ENCODE measurements around the gene KAT2B. TPM values are rescaled to one million over a fixed set of nuclear protein-coding genes. Genes with fewer than 3 reads are reported as not detected.

Gene KAT2B
- total RNA-seq, 2 donors from 2014 or later, result 19.6 to 27.3 TPM

DNA sequence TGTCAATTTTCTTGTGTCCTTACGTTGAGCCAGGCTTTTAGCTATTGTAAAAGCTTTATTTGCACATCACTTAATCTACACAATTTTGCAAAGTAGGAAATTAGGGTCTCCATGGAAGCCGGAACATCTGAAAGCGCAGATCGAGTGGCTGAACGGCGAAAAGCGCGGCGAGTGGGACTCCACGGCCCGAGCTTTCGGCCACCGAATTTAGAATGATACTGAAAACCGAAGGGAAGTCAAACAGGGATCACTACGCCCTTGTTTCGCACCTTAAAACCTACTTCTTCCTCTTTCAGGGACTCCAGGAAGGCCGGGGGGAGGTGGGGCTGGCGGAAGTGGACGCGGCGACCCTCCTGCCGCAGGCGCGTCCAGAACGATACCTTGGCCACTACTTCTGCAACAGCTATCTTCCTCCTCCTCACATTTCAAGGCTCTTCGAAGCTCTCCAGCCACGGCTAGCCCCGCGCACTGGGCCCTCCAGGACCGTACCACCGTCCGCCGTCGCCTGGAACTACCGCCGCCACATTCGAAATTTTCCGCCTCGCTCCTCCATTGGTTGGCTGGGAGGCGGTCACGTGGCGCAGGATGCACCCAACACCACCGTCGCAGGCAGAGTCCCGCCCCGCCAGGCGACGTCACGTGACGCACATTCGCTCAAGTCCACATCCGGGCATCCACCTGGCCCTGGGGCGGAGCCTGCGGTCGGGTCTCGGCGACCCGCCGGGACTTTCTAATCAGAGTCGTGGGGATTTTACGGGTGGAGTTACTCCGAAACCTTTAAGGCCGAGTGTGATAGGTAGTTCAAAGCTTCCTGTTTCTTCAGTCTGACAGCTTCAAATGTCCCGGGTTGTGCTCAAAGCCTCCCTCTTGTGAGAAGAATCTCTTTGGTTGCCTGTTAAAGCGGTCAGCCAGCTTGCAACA is 145.7 kb downstream of the KAT2B start, which contains the start of gene SGO1:
Gene SGO1, minus strand, starts transcription at position 528 of the 921 bp plus-strand sequence. CDS start 2,179 bp downstream, outside the sequence.
- Mint-ChIP-seq H3K9me3 (no peaks in the 10 kb centered on the region), H3K36me3 (peaks cover 0 to 7% of the 10 kb centered on the region in 2 donors), H3K27ac (no peak within 1 kb of the TSS)
- DNase-seq (ENCODE audit: low spot score in 2 of 2) (peak; percentile 98 to 100), ATAC-seq (peak; percentile 96 to 98)

GRCh38 chr3:20186600-20187004 is 146.4 kb downstream of the KAT2B start:
- peaks cover 0 to 7% of the 10 kb centered on the region in 2 donors for H3K36me3 Mint-ChIP-seq
- no peak overlapping the region for H3K27ac Mint-ChIP-seq
- DNase-seq (ENCODE audit: low spot score in 2 of 2), result no peak
- no peaks in the 10 kb centered on the region for H3K9me3 Mint-ChIP-seq
- ATAC-seq, result no peak

GRCh38 chr3:20190991-20191390 is 150.7 kb downstream of the KAT2B start:
- ATAC-seq, result no peak
- Mint-ChIP-seq H3K36me3 (no peaks in the 10 kb centered on the region), H3K9me3 (no peaks in the 10 kb centered on the region), H3K27ac (no peak overlapping the region)
- DNase-seq (ENCODE audit: low spot score in 2 of 2), result no peak

GRCh38 chr3:20194793-20195460 is 154.7 kb downstream of the KAT2B start:
- no peak for ATAC-seq
- Mint-ChIP-seq H3K36me3 (no peaks in the 10 kb centered on the region), H3K9me3 (no peaks in the 10 kb centered on the region), H3K27ac (no peak overlapping the region)
- DNase-seq (ENCODE audit: low spot score in 2 of 2), result no peak

- Mint-ChIP-seq H3K27ac (no peak overlapping the region), H3K9me3 (no peaks in the 10 kb centered on the region)
- ATAC-seq, result no peak
Measured at GRCh38 chr3:20197775-20198174, 157.5 kb downstream of the KAT2B start.

DNA sequence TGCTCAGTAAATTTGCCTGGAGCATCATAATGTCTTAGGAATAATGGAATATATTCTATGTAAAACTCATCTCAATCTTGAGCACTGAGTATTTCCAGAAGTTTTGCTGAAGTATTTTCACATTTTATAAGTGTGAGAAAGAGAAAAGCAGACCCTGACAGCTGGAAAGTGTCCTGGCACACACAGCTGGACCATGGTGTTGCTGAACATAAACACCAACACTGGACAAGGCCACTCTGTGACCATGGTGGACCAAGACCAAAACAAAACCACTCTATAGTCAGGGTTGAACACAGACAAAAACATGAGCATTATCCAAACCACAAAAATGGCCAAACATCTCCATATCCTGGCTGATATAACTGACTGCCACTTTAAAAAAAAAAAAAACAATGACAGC is 160.9 kb downstream of the KAT2B start:
- no peaks in the 10 kb centered on the region for H3K36me3 Mint-ChIP-seq

More at GRCh38 chr3:20197775-20198174, 157.5 kb downstream of the KAT2B start:
- no peaks in the 10 kb centered on the region for H3K36me3 Mint-ChIP-seq
- DNase-seq (ENCODE audit: low spot score in 2 of 2), result no peak

More for the DNA sequence above, 160.9 kb downstream of the KAT2B start:
- H3K27ac Mint-ChIP-seq, result no peak overlapping the region
- DNase-seq (ENCODE audit: low spot score in 2 of 2), result no peak
- no peak for ATAC-seq
- no peaks in the 10 kb centered on the region for H3K9me3 Mint-ChIP-seq

Other genes starting within 250 kb of the KAT2B start
- gene EFHB, start 106.2 kb upstream of the KAT2B start, total RNA-seq, result 1 to 10 TPM in 1 of 2 donors, under 1 TPM in 1; 0.91 to 1.2 TPM
- 10 to 100 TPM; 56.3 to 80.8 TPM for gene RAB5A, start 93.3 kb upstream of the KAT2B start, total RNA-seq
- not detected for gene PP2D1, start 28.2 kb upstream of the KAT2B start, total RNA-seq
- gene SGO1, start 145.8 kb downstream of the KAT2B start, total RNA-seq, result 10 to 100 TPM; 29.1 to 38.0 TPM

Data from activated naive CD4-positive, alpha-beta T cell treated with anti-CD3 and anti-CD28 coated beads, Interleukin-2, amount 50 U/mL, for 72 hours (primary cell).